NCI-H146 (cell line): ENCODE results near the gene EIF1AD.

Source experiments
- DNase-seq: peaks from one replicate; lab custom pipeline; 2025; lab: John Stamatoyannopoulos, UW

The EIF1AD gene

GRCh38 chr11:66004186-66004585 lies 2.2 kb upstream of the EIF1AD start:
- DNase-seq: no peak

- DNase-seq: no peak
These were observed 1.3 kb upstream of the EIF1AD start for GRCh38 chr11:66003291-66003690.

GRCh38 chr11:66002648-66003225 lies 780 bp upstream of the EIF1AD start:
- DNase-seq: no peak

GRCh38 chr11:65997286-65997685 lies 4.7 kb downstream of the EIF1AD start:
- no peak for DNase-seq

GRCh38 chr11:65992056-65992455 lies 9.9 kb downstream of the EIF1AD start:
- no peak for DNase-seq

GRCh38 chr11:65988791-65989592 lies 13.0 kb downstream of the EIF1AD start:
- DNase-seq: peak; percentile 90

- DNase-seq: no peak
These were observed 14.6 kb downstream of the EIF1AD start for GRCh38 chr11:65987336-65987735.

- DNase-seq: no peak
These were observed 18.4 kb downstream of the EIF1AD start for GRCh38 chr11:65983589-65983987.

GRCh38 chr11:65982824-65983588 lies 19.0 kb downstream of the EIF1AD start:
- DNase-seq: no peak

GRCh38 chr11:65981972-65982823 lies 19.8 kb downstream of the EIF1AD start:
- DNase-seq: no peak

GRCh38 chr11:65981101-65981740 lies 20.7 kb downstream of the EIF1AD start:
- no peak for DNase-seq

- no peak for DNase-seq
These were observed 22.6 kb downstream of the EIF1AD start for GRCh38 chr11:65979261-65979759.

GRCh38 chr11:65978391-65979238 lies 23.3 kb downstream of the EIF1AD start:
- no peak for DNase-seq

GRCh38 chr11:65977621-65978390 lies 24.2 kb downstream of the EIF1AD start:
- no peak for DNase-seq

GRCh38 chr11:65976216-65977176 lies 25.5 kb downstream of the EIF1AD start:
- DNase-seq: no peak

- DNase-seq: no peak
These were observed 26.2 kb downstream of the EIF1AD start for GRCh38 chr11:65975771-65976170.

GRCh38 chr11:65973439-65974110 lies 28.4 kb downstream of the EIF1AD start:
- no peak for DNase-seq

- DNase-seq: no peak
These were observed 29.8 kb downstream of the EIF1AD start for GRCh38 chr11:65972116-65972515.
